Lung (tissue), 12 donors: Measurements from ENCODE around the gene LDLRAD4. TPM values are rescaled to one million over a fixed set of nuclear protein-coding genes. Genes with fewer than 3 reads are reported as not detected.

Source experiments
- ATAC-seq: fragments of 200-7000 bp; cut with Tn5 transposase; one replicate; pipeline ENCODE4 v1.9.1; 2020; ENCODE audit warnings: moderate number of reproducible peaks; ENCODE audit not compliant: insufficient read depth, low FRiP score
- DNase-seq, 3 donors: peaks; one replicate each; pipeline ENCODE4 v3.0.0-alpha.2; 2013 to 2017
- H3K27ac ChIP-seq, 2 donors: one replicate each; pipeline ENCODE4 v1.5.1; 2013; ENCODE audit warnings: mild to moderate bottlenecking in 2 of 2, moderate library complexity in 2 of 2, control low read depth in 1 of 2, inconsistent platforms in 1 of 2, low read depth in 1 of 2, low read length in 1 of 2
- H3K27me3 ChIP-seq, 3 donors: one replicate each; pipeline ENCODE4 v1.5.1; 2013; ENCODE audit warnings: low read length in 2 of 3; ENCODE audit not compliant: control insufficient read depth in 3 of 3, insufficient read depth in 3 of 3
- H3K36me3 ChIP-seq, 4 donors: one replicate each; pipeline ENCODE4 v1.5.1; 2013; ENCODE audit warnings: low read length in 4 of 4, mild to moderate bottlenecking in 1 of 4, moderate library complexity in 1 of 4; ENCODE audit not compliant: control insufficient read depth in 4 of 4, insufficient read depth in 4 of 4
- H3K4me1 ChIP-seq, 5 donors: one replicate each; pipeline ENCODE4 v1.5.1; 2013; ENCODE audit warnings: low read length in 5 of 5, mild to moderate bottlenecking in 2 of 5, moderate library complexity in 1 of 5; ENCODE audit not compliant: control insufficient read depth in 5 of 5, insufficient read depth in 5 of 5
- H3K4me3 ChIP-seq: one replicate; pipeline ENCODE4 v1.5.1; 2013; ENCODE audit warnings: mild to moderate bottlenecking, control low read depth, moderate library complexity
- H3K9ac ChIP-seq, 2 donors: one replicate each; pipeline ENCODE4 v1.5.1; 2013; ENCODE audit warnings: low read length in 2 of 2, control low read depth in 1 of 2; ENCODE audit not compliant: insufficient read depth in 1 of 2
- H3K9me3 ChIP-seq, 4 donors: one replicate each; pipeline ENCODE4 v1.5.1; 2013; ENCODE audit warnings: low read length in 3 of 4, mild to moderate bottlenecking in 1 of 4, moderate library complexity in 1 of 4; ENCODE audit not compliant: control insufficient read depth in 4 of 4, insufficient read depth in 3 of 4
- WGBS, 2 donors: extraction: QIAGEN DNeasy Blood & Tissue Kit; methylation state at CpG; one replicate each; pipeline ENCODE4 v1.1.7; 2013; 5-methylcytosine and 5-hydroxymethylcytosine counted together
- polyA plus RNA-seq, 2 donors: library from polyadenylated mRNA; stranded (reverse); fragments of 200-250 nt; gene quantifications; one replicate each; pipeline ENCODE4 v1.2.1, GENCODE V29; 2013
- total RNA-seq, 2 donors: library from RNA; depleted of rRNA in 1 of 2; stranded (reverse); fragments of >200 nt in 1 of 2; gene quantifications; one replicate each; pipeline ENCODE4 v1.2.1, GENCODE V29; 2014 to 2021
- TF ChIP-seq, protein P1 (sequence below): IDR thresholded peaks from 2 replicates; pipeline ENCODE4 v1.5.1; 2012; ENCODE audit warnings: mild to moderate bottlenecking; ENCODE audit errors: control extremely low read depth, extremely low read depth
- donor health status: control.
- donor health status: control.
- donor health status: Bipolar disorder and iron deficiency.
- donor health status: healthy.
- donor health status: DM: yes; HTN: yes; CAD: no.

LDLRAD4 gene
- total and polyA plus RNA-seq, 4 donors: 3.2 to 62.4 (median 19.9) TPM

GRCh38 chr18:13369756-13370510, 151.4 kb downstream of the LDLRAD4 start:
- no peak overlapping the region for H3K27ac ChIP-seq
- no peaks in the 10 kb centered on the region for H3K27me3 ChIP-seq
- DNase-seq (no peak), ATAC-seq (no peak)
- H3K4me3 ChIP-seq: no peak overlapping the region
- no peak overlapping the region for H3K9ac ChIP-seq
- WGBS, 2 donors: 68% methylated on average over 15 of the region's 15 CpGs
- peaks cover 0 to 3% (median 0%) of the 10 kb centered on the region in 5 donors for H3K4me1 ChIP-seq
- no peaks in the 10 kb centered on the region for H3K9me3 ChIP-seq
- TF ChIP-seq, protein P1, sequence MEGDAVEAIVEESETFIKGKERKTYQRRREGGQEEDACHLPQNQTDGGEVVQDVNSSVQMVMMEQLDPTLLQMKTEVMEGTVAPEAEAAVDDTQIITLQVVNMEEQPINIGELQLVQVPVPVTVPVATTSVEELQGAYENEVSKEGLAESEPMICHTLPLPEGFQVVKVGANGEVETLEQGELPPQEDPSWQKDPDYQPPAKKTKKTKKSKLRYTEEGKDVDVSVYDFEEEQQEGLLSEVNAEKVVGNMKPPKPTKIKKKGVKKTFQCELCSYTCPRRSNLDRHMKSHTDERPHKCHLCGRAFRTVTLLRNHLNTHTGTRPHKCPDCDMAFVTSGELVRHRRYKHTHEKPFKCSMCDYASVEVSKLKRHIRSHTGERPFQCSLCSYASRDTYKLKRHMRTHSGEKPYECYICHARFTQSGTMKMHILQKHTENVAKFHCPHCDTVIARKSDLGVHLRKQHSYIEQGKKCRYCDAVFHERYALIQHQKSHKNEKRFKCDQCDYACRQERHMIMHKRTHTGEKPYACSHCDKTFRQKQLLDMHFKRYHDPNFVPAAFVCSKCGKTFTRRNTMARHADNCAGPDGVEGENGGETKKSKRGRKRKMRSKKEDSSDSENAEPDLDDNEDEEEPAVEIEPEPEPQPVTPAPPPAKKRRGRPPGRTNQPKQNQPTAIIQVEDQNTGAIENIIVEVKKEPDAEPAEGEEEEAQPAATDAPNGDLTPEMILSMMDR: no peak
- no peaks in the 10 kb centered on the region for H3K36me3 ChIP-seq

DNA sequence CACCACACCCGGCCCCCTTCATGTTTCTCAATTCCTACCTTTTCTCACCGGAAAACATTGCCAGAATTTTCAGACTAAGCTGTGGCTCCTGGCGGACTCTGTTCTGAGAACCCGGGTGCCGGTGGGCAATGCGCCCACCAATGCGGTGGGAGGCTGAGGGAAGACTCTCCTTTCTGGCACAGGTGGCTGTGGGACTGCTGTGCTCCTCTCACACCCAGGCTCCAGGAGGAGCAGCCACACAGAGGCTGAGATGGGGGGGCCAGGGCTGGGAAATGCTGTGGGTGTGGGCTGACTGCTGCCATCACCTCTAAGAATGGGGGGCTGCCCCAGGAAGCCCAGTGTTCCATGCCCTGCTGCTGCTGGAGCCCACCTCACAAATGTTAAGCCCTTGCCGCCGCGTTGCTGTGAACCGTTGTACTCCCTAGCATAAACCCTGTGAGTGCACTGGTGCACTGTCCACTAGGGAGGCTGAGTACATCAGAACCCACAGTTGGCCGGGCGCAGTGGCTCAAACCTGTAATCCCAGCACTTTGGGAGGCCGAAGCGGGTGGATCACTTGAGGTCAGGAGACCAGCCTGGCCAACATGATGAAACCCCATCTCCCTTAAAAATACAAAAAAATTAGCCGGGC, 152.6 kb downstream of the LDLRAD4 start:
- no peak overlapping the region for H3K9ac ChIP-seq
- no peak overlapping the region for H3K4me3 ChIP-seq
- ATAC-seq (no peak), DNase-seq (no peak)
- no peaks in the 10 kb centered on the region for H3K36me3 ChIP-seq
- H3K4me1 ChIP-seq: peaks cover 0 to 5% (median 0%) of the 10 kb centered on the region in 5 donors
- no peaks in the 10 kb centered on the region for H3K9me3 ChIP-seq
- H3K27me3 ChIP-seq: no peaks in the 10 kb centered on the region
- H3K27ac ChIP-seq: no peak overlapping the region
- WGBS, 2 donors: 97 to 99% methylated on average over 16 of the region's 16 CpGs
- TF ChIP-seq, protein P1: no peak

GRCh38 chr18:13371689-13372418, 153.3 kb downstream of the LDLRAD4 start:
- Histone ChIP-seq H3K9ac (no peak overlapping the region), H3K36me3 (no peaks in the 10 kb centered on the region), H3K27ac (no peak overlapping the region), H3K27me3 (no peaks in the 10 kb centered on the region), H3K9me3 (no peaks in the 10 kb centered on the region), H3K4me1 (peaks cover 0 to 5% (median 0%) of the 10 kb centered on the region in 5 donors), H3K4me3 (no peak overlapping the region)
- TF ChIP-seq, protein P1: no peak
- 80 to 84% methylated on average over 10 of the region's 10 CpGs for WGBS, 2 donors
- ATAC-seq: no peak
- DNase-seq: no peak
